GM10248 (cell line): ENCODE measurements around the gene SENP8.

Source experiments
- CTCF ChIA-PET: fragments of 300-600 bp; sonication (Branson Sonifier 250); formaldehyde crosslinking; extraction: SDS; loops from one replicate; lab custom pipeline; 2021; ENCODE audit warnings: antibody characterized with exemption; lab: Yijun Ruan, JAX
- POLR2A ChIA-PET: fragments of 350-650 bp; sonication (Branson Sonifier 250); formaldehyde crosslinking; extraction: SDS; loops from one replicate; lab custom pipeline; 2020; ENCODE audit warnings: antibody characterized with exemption; lab: Yijun Ruan, JAX
- DNase-seq: peaks from one replicate; pipeline ENCODE4 v3.0.0; 2012; ENCODE audit errors: extremely low spot score
- TF ChIP-seq, protein P1 (sequence below): IDR thresholded peaks from 2 replicates; pipeline ENCODE4 v1.5.1; 2012; ENCODE audit warnings: mild to moderate bottlenecking, low read depth; ENCODE audit errors: extremely low read depth, missing control alignments, control extremely low read depth

Gene SENP8

DNA sequence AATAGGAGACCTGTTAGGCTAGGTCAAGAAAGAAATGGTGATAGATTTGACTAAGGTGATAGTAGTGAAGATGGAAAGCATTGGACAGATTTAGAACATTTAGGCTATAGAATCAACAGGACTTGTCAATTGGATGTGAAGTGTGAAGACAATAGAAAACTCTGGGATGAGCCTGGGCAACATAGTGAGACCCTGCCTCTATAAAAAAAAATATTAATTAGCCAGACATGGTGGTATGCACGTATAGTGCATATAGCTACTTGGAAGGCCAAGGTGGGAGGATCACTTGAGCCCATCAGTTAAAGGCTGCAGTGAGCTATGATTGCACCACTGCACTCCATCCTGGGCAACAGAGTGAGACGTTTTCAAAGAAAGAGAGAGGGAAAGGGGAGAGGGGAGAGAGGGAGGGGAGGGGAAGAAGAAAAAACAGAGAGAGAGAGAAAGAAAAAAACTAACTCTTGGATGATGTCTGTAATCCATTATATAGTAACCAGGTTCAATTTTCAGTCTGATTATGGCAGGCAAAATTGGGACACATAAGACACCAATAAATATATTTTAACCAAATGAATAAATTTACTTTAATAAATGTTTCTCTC, 9.6 kb downstream of the SENP8 start:
- TF ChIP-seq, protein P1, sequence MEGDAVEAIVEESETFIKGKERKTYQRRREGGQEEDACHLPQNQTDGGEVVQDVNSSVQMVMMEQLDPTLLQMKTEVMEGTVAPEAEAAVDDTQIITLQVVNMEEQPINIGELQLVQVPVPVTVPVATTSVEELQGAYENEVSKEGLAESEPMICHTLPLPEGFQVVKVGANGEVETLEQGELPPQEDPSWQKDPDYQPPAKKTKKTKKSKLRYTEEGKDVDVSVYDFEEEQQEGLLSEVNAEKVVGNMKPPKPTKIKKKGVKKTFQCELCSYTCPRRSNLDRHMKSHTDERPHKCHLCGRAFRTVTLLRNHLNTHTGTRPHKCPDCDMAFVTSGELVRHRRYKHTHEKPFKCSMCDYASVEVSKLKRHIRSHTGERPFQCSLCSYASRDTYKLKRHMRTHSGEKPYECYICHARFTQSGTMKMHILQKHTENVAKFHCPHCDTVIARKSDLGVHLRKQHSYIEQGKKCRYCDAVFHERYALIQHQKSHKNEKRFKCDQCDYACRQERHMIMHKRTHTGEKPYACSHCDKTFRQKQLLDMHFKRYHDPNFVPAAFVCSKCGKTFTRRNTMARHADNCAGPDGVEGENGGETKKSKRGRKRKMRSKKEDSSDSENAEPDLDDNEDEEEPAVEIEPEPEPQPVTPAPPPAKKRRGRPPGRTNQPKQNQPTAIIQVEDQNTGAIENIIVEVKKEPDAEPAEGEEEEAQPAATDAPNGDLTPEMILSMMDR: no peak
- DNase-seq: no peak
- POLR2A ChIA-PET: interaction anchor here (0.7 to 1.2 kb wide), 2 partner anchors 10 to 13 kb away, joined by 4 read pairs; partner anchors contain the start of genes MYO9A and SENP8
- CTCF ChIA-PET: interaction anchor here (0.7 to 2.5 kb wide), 7 partner anchors 10 to 89 kb away, joined by 3 to 9 read pairs (median 3); partner anchors contain the start of genes MYO9A and SENP8

DNA sequence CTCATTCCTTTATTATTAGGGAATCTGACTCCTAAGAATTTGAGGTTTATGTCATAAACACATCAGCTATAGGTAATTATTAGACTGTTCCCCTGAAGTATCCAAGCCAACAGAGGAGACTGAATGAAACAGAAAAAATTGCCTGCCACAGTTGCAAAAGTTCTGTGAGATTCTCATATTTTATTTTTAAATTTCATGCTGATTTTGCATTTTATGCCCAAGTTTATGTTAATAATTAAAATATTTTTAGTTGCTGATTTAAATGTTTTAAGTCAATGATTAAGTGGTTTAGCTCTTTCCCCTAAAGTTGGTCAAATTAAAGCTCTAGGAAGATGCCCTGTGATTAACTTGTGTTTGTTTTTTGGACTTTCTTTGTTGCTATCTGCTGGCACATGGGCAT, 10.2 kb downstream of the SENP8 start:
- TF ChIP-seq, protein P1: no peak
- ChIA-PET CTCF (interaction anchor here (0.7 to 2.5 kb wide), 4 partner anchors 10 to 28 kb away, joined by 3 to 9 read pairs (median 3); no protein-coding TSS in a partner anchor), POLR2A (interaction anchor here (1.2 kb wide), 1 partner anchor 10 kb away, joined by 4 read pairs; the partner anchor contains the start of genes MYO9A and SENP8)
- DNase-seq: no peak

DNA sequence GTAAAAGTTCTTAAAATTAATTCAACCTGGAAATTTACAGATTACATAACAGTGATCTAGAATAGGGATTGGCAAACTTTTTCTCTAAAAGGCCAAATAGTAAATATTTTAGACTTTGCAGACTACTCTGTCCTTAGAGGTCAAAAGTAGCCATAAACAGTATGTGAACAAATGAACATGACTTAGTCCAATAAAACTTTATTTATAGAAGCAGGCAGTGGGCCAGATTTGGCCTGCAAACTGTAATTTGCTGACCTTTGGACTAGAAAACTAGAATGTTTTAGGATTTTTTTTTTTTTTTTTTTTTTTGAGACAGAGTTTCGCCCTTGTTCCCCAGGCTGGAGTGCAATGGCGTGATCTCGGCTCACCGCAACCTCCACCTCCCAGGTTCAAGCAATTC, 12.1 kb downstream of the SENP8 start:
- POLR2A ChIA-PET: no interaction called here
- TF ChIP-seq, protein P1: no peak
- CTCF ChIA-PET: interaction anchor here (0.9 to 2.1 kb wide), 2 partner anchors 9 to 26 kb away, joined by 4 to 7 read pairs; no protein-coding TSS in a partner anchor
- DNase-seq: no peak

DNA sequence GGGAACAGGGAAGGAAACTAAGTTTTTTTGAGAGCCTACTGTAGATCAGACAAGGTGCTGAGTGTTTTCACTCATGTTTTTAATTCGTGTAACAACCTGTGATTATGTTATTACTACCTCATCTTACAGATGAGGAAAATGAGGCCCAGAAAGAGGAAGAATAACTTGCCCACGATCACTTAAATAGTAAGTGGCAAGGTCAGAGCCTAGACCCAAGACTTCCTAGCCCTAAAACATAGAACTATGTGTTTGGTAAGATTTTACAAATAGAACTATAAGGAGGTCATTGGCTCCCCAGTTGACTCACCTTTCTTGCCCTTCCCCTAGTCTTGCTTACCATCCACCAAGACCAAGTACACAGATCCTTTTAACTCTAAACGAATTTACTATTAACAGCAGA, 13.7 kb downstream of the SENP8 start:
- DNase-seq: no peak
- POLR2A ChIA-PET: no interaction called here
- CTCF ChIA-PET: no interaction called here
- TF ChIP-seq, protein P1: no peak

DNA sequence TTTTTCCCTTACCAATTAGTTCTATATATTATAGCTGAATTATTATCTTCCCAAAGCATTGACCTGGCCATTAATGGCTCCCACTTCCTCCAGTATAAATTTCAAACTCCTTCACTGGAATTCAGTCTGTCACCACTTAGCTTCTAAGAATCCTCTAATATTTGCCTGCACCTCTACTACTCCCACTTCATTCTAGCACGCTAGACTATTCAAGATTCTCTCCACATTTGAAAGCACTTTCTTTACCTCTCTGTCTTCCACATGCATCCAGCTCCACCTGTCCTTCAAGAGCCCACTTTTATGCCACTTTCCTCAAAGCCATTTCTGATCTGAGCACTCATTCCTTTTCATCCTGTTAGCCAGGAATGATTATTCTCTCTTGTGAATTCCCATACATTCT, 15.0 kb downstream of the SENP8 start:
- TF ChIP-seq, protein P1: no peak
- DNase-seq: no peak
- ChIA-PET CTCF (interaction anchor here (1.0 to 1.3 kb wide), 2 partner anchors 20 to 67 kb away, joined by 3 to 4 read pairs; no protein-coding TSS in a partner anchor), POLR2A (no interaction called here)

DNA sequence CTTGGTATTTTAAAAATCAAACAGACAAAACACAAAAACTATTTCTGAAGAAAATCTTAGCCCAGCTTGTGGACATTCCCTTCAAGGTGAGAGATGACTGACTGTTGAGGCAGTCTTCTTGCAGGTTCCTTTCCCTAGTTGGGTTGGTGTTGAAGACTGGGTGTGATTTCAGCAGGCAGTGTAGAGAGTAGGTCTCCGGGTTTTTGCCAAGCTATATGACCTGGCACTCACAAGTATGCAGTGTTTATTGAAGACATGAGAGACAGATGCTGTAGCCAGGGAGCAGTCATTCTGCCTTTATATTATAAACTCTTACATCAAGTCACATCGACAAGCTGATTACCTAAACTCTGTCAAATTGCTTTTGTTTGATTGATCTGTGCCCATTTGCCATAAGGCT, 17.5 kb downstream of the SENP8 start:
- POLR2A ChIA-PET: no interaction called here

More for the DNA sequence above, 17.5 kb downstream of the SENP8 start:
- no peak for DNase-seq
- CTCF ChIA-PET: interaction anchor here (1.1 kb wide), 1 partner anchor 20 kb away, joined by 3 read pairs; no protein-coding TSS in a partner anchor
- TF ChIP-seq, protein P1: no peak
